Measurements from ENCODE around the gene GPBAR1. TPM values are rescaled to one million over a fixed set of nuclear protein-coding genes. Genes with fewer than 3 reads are reported as not detected.

The GPBAR1 gene
- total and polyA plus RNA-seq, 2 of the 8 experiments (the other 6 are each of a cell fraction or from before 2014, with no cell fraction given) = 0.32 to 0.59 TPM

- no peak for TF ChIP-seq CHD7 (IDR thresholded peaks at IDR 0.05; ENCODE audit: insufficient replicate concordance, low read length)
- no peak for TF ChIP-seq E2F6 (IDR thresholded peaks at IDR 0.05)
- TF ChIP-seq TEAD4 (IDR thresholded peaks at IDR 0.05; ENCODE audit: low read depth, low read length) = no peak
- TF ChIP-seq RNF2 (IDR thresholded peaks at IDR 0.05; ENCODE audit: borderline replicate concordance, low read depth, low read length, missing control alignments, poor library complexity, severe bottlenecking) = no peak
- TF ChIP-seq SUZ12 (IDR thresholded peaks at IDR 0.05; ENCODE audit: low read length) = no peak
- TF ChIP-seq SRF (IDR thresholded peaks at IDR 0.05; ENCODE audit: low read depth, low read length) = no peak
- no peak for TF ChIP-seq RFX5 (IDR thresholded peaks at IDR 0.05; ENCODE audit: borderline replicate concordance, low read depth, low read length)
- TF ChIP-seq BCL11A (IDR thresholded peaks at IDR 0.05; ENCODE audit: low read depth in 2 of 2, low read length in 2 of 2) = no peak
- TF ChIP-seq JUND (IDR thresholded peaks at IDR 0.05; ENCODE audit: low read length) = no peak
- TF ChIP-seq GABPA (IDR thresholded peaks at IDR 0.05; ENCODE audit: borderline replicate concordance, insufficient read depth, low read length) = no peak
Observed at GRCh38 chr2:218280260-218280870, 19.6 kb downstream of the GPBAR1 start (continued).
